Immature natural killer cell (primary cell): ENCODE results near the gene GALNT10. TPM values are rescaled to one million over a fixed set of nuclear protein-coding genes. Genes with fewer than 3 reads are reported as not detected.

Experiments
- DNase-seq, 3 donors: peaks; one replicate each; pipeline ENCODE4 v3.0.0; 2022; ENCODE audit warnings: mixed read lengths in 1 of 3
- H3K27ac Mint-ChIP-seq, 6 donors: one replicate each; pipeline ENCODE4 v1.8.0; 2020; ENCODE audit warnings: mixed read lengths in 6 of 6, mild to moderate bottlenecking in 5 of 6, inconsistent platforms in 4 of 6, moderate library complexity in 3 of 6
- H3K27me3 Mint-ChIP-seq, 3 donors: one replicate each; pipeline ENCODE4 v1.8.0; 2020 to 2021; ENCODE audit warnings: low read depth in 3 of 3, mild to moderate bottlenecking in 3 of 3, mixed read lengths in 3 of 3, moderate library complexity in 3 of 3, inconsistent platforms in 1 of 3
- H3K36me3 Mint-ChIP-seq, 3 donors: one replicate each; pipeline ENCODE4 v1.8.0; 2020; ENCODE audit warnings: mixed read lengths in 3 of 3, inconsistent platforms in 2 of 3, mild to moderate bottlenecking in 2 of 3
- H3K4me1 Mint-ChIP-seq, 2 donors: one replicate each; pipeline ENCODE4 v1.8.0; 2020; ENCODE audit warnings: inconsistent platforms in 2 of 2, mild to moderate bottlenecking in 2 of 2, mixed read lengths in 2 of 2, moderate library complexity in 1 of 2
- H3K4me3 Mint-ChIP-seq, 5 donors: one replicate each; pipeline ENCODE4 v1.8.0; 2020; ENCODE audit warnings: mild to moderate bottlenecking in 5 of 5, mixed read lengths in 5 of 5, inconsistent platforms in 3 of 5, moderate library complexity in 3 of 5
- H3K9me3 Mint-ChIP-seq, 6 donors: one replicate each; pipeline ENCODE4 v1.8.0; 2020; ENCODE audit warnings: mild to moderate bottlenecking in 6 of 6, mixed read lengths in 6 of 6, inconsistent platforms in 4 of 6, moderate library complexity in 3 of 6
- polyA plus RNA-seq, 3 donors: library from polyadenylated mRNA; unstranded; fragments of 300-500 nt; fragmentation: Illumina TruSeq; gene quantifications; one replicate each; pipeline ENCODE4 v1.2.3, GENCODE V29; 2021

The GALNT10 gene
- polyA plus RNA-seq, 3 donors from 2014 or later = 10.4 to 42.8 (median 24.7) TPM

GRCh38 chr5:154459015-154459414 lies 268.5 kb downstream of the GALNT10 start:
- Mint-ChIP-seq H3K9me3 (no peaks in the 10 kb centered on the region), H3K27me3 (peaks cover 0 to 1% (median 0%) of the 10 kb centered on the region in 3 donors)

DNA sequence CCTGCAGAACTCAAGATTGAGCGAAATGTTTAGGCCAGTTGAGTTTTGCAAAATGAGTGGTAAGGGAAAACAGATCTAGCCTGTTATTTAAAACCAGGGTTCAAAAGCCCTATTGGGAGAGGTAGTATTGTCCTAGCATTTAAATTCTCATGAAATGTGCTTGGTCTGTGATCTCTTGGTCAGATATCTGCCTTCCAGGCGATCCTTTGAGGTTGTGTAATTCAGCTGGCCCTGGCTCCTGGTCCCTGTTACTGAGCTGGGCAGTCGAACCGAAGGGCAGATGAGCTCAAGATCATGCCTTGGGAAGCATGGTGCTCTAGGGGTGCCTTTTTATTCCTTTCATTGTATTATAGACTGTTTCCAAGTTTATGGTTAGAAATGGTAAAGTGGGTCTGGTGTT lies 269.6 kb downstream of the GALNT10 start:
- H3K27me3 Mint-ChIP-seq = peaks cover 0 to 1% (median 0%) of the 10 kb centered on the region in 3 donors
- H3K36me3 Mint-ChIP-seq = peaks cover 22 to 36% (median 25%) of the 10 kb centered on the region in 3 donors
- DNase-seq = no peak
- no peaks in the 10 kb centered on the region for H3K4me1 Mint-ChIP-seq
- no peak overlapping the region for H3K4me3 Mint-ChIP-seq
- no peak overlapping the region for H3K27ac Mint-ChIP-seq
- no peaks in the 10 kb centered on the region for H3K9me3 Mint-ChIP-seq

More at GRCh38 chr5:154459015-154459414, 268.5 kb downstream of the GALNT10 start:
- H3K4me1 Mint-ChIP-seq = no peaks in the 10 kb centered on the region
- H3K27ac Mint-ChIP-seq = no peak overlapping the region
- no peak overlapping the region for H3K4me3 Mint-ChIP-seq
- peaks cover 28 to 41% (median 31%) of the 10 kb centered on the region in 3 donors for H3K36me3 Mint-ChIP-seq
- no peak for DNase-seq

DNA sequence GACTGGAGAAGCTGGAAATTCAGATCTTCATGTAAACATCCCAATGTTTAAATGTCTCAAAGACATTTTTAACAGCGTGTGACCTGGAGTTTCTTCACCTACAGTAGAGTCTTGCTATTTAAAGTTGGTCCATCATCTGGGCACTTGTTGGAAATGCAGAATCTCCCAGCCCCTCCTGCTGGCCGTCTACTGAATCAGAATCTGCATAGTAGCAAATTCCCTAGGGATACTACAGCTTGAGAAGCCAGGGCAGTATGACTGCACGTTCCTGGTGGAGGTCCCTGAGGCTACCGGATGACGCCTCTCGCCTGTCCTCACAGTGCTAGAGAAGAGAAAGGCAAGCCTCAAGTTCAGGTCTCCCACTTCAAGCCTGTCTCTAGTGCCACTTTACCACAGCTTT lies 271.0 kb downstream of the GALNT10 start:
- peaks cover 17 to 25% (median 20%) of the 10 kb centered on the region in 3 donors for H3K36me3 Mint-ChIP-seq
- H3K4me3 Mint-ChIP-seq = no peak overlapping the region
- no peak overlapping the region for H3K27ac Mint-ChIP-seq
- H3K9me3 Mint-ChIP-seq = no peaks in the 10 kb centered on the region
- H3K4me1 Mint-ChIP-seq = no peaks in the 10 kb centered on the region
- no peaks in the 10 kb centered on the region for H3K27me3 Mint-ChIP-seq
- DNase-seq = no peak

GRCh38 chr5:154464438-154464837 lies 273.9 kb downstream of the GALNT10 start:
- no peak overlapping the region for H3K4me3 Mint-ChIP-seq
- H3K9me3 Mint-ChIP-seq = no peaks in the 10 kb centered on the region
- H3K27ac Mint-ChIP-seq = no peak overlapping the region
- H3K4me1 Mint-ChIP-seq = no peaks in the 10 kb centered on the region
- DNase-seq = no peak
- H3K36me3 Mint-ChIP-seq = peaks cover 0 to 5% (median 4%) of the 10 kb centered on the region in 3 donors
- H3K27me3 Mint-ChIP-seq = peaks cover 2 to 5% (median 5%) of the 10 kb centered on the region in 3 donors

DNA sequence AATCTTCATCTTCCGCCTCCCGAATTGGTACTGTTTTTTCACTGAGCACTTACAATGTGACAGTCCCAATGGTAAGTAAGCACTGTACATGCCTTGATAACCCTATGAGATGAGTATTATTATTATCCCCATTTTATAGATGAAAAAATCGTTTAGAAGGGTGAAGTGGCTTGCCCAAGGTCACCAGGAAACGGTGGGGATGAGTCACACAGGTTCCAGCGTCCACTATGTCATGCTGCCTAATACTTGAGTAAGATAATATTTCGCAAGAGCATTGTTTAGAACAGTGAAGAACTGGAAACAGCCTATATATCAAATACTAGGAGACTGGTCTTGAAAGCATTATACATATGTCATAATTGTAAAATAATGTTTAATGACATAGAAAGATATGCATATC lies 274.6 kb downstream of the GALNT10 start:
- Mint-ChIP-seq H3K4me3 (no peak overlapping the region), H3K9me3 (no peaks in the 10 kb centered on the region), H3K4me1 (no peaks in the 10 kb centered on the region), H3K27me3 (peaks cover 2 to 9% (median 5%) of the 10 kb centered on the region in 3 donors), H3K27ac (no peak overlapping the region), H3K36me3 (peaks cover 0 to 5% (median 3%) of the 10 kb centered on the region in 3 donors)
- no peak for DNase-seq

- Mint-ChIP-seq H3K27me3 (peaks cover 2 to 15% (median 5%) of the 10 kb centered on the region in 3 donors), H3K36me3 (peaks cover 0 to 5% (median 0%) of the 10 kb centered on the region in 3 donors), H3K4me3 (no peak overlapping the region), H3K27ac (no peak overlapping the region), H3K9me3 (no peaks in the 10 kb centered on the region), H3K4me1 (no peaks in the 10 kb centered on the region)
- DNase-seq = no peak
These were observed 275.6 kb downstream of the GALNT10 start for GRCh38 chr5:154466147-154466546.

DNA sequence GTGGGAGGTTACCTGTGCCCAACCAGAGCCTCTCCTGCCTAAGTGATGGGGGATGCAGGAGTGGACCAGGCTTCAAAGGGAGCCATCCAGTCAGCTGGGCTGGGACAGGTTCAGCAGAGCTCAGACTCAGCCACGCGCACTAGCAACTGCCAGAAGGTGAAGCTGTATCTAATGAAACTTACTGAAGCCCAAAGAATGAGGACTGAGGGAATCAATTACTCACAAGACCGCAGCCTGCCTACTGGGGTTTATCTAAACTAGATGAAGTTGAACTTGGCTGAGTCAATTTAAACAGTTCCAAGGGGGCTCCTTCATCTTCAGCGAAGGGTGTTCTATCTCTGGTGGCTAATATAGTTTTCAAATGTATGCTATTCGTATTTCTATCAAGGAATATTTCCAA lies 276.1 kb downstream of the GALNT10 start:
- Mint-ChIP-seq H3K9me3 (no peaks in the 10 kb centered on the region), H3K27me3 (peaks cover 5 to 19% (median 5%) of the 10 kb centered on the region in 3 donors), H3K27ac (no peak overlapping the region), H3K4me1 (no peaks in the 10 kb centered on the region), H3K4me3 (no peak overlapping the region), H3K36me3 (peaks cover 0 to 3% (median 0%) of the 10 kb centered on the region in 3 donors)
- no peak for DNase-seq

GRCh38 chr5:154467655-154468354 lies 277.3 kb downstream of the GALNT10 start:
- peaks cover 5 to 28% (median 6%) of the 10 kb centered on the region in 3 donors for H3K27me3 Mint-ChIP-seq
- H3K4me1 Mint-ChIP-seq = no peaks in the 10 kb centered on the region
- H3K9me3 Mint-ChIP-seq = no peaks in the 10 kb centered on the region
- DNase-seq = peak; percentile 55 to 61 (median 57)
- H3K27ac Mint-ChIP-seq = no peak overlapping the region
- H3K36me3 Mint-ChIP-seq = no peaks in the 10 kb centered on the region
- H3K4me3 Mint-ChIP-seq = no peak overlapping the region

DNA sequence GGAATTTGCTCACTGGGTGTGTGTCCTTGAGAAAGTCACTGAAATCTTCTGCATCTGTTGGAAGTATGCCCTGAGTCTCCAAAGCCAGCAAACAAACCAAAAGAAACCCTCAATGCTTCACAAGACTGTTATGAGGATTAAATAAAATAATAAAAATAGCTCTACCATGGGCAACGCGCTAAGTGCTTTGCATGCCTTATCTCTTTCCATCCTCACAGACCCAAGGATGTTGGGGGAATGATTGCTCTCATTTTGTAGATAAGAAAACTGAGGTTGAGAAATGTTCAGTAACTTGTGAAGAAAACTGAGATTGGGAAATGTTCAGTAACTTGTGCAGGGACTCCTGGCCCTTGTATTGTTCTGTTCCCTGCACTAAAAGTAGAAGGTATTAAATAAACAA lies 279.6 kb downstream of the GALNT10 start:
- Mint-ChIP-seq H3K9me3 (peaks cover 0 to 1% (median 0%) of the 10 kb centered on the region in 6 donors), H3K36me3 (peaks cover 0 to 7% (median 0%) of the 10 kb centered on the region in 3 donors), H3K27me3 (peaks cover 13 to 50% (median 20%) of the 10 kb centered on the region in 3 donors), H3K4me3 (no peak overlapping the region), H3K4me1 (peaks cover 17 to 19% of the 10 kb centered on the region in 2 donors), H3K27ac (no peak overlapping the region)
- no peak for DNase-seq

Other genes starting within 250 kb of the GALNT10 start
- 10 to 100 TPM; 11.5 to 20.1 (median 12.7) TPM for gene FAM114A2, start 151.8 kb upstream of the GALNT10 start, polyA plus RNA-seq
- 10 to 100 TPM in 1 of 3 donors, 1 to 10 TPM in 2; 4.6 to 14.1 (median 6.0) TPM for gene MFAP3, start 151.8 kb upstream of the GALNT10 start, polyA plus RNA-seq